Muscle layer of colon (tissue), 2 donors: ENCODE measurements around the gene AKR1B15.
"Not testable (repeated sequence)": the region's sequence is repeated elsewhere in the genome, so short reads cannot be mapped to it uniquely, and the experiment has no call there.

Source experiments
- H3K27ac ChIP-seq: one replicate; pipeline ENCODE4 v1.7.0; 2013; ENCODE audit warnings: low read depth, mild to moderate bottlenecking, low read length, moderate library complexity
- H3K27me3 ChIP-seq, 2 donors: one replicate each; pipeline ENCODE4 v1.7.0; 2013; ENCODE audit warnings: low read length in 2 of 2, mild to moderate bottlenecking in 2 of 2; ENCODE audit not compliant: insufficient read depth in 2 of 2, control insufficient read depth in 1 of 2
- H3K36me3 ChIP-seq: one replicate; pipeline ENCODE4 v1.7.0; 2013; ENCODE audit warnings: mild to moderate bottlenecking, low read length; ENCODE audit not compliant: insufficient read depth
- H3K4me1 ChIP-seq: one replicate; pipeline ENCODE4 v1.7.0; 2013; ENCODE audit warnings: mild to moderate bottlenecking, low read length; ENCODE audit not compliant: insufficient read depth
- H3K4me3 ChIP-seq, 2 donors: one replicate each; pipeline ENCODE4 v1.7.0; 2013; ENCODE audit warnings: low read length in 2 of 2, low read depth in 1 of 2, mild to moderate bottlenecking in 1 of 2, moderate library complexity in 1 of 2
- H3K9ac ChIP-seq: one replicate; pipeline ENCODE4 v1.7.0; 2013; ENCODE audit warnings: low read length
- H3K9me3 ChIP-seq: one replicate; pipeline ENCODE4 v1.7.0; 2013; ENCODE audit warnings: mild to moderate bottlenecking, low read length
- donor health status: abdominal sarcoma.
- donor health status: Adenocarcinoma of cecum.

The AKR1B15 gene

GRCh38 chr7:134514663-134515062, 34.2 kb upstream of the AKR1B15 start:
- Histone ChIP-seq H3K4me1 (peaks cover 3% of the 10 kb centered on the region), H3K36me3 (no peaks in the 10 kb centered on the region), H3K27ac (no peak overlapping the region), H3K9ac (no peak overlapping the region), H3K9me3 (no peaks in the 10 kb centered on the region), H3K4me3 (no peak overlapping the region), H3K27me3 (no peaks in the 10 kb centered on the region)

GRCh38 chr7:134515569-134516468, 33.1 kb upstream of the AKR1B15 start:
- H3K27me3 ChIP-seq: no peaks in the 10 kb centered on the region
- peaks cover 3% of the 10 kb centered on the region for H3K4me1 ChIP-seq
- H3K9ac ChIP-seq: no peak overlapping the region
- no peak overlapping the region for H3K4me3 ChIP-seq
- H3K9me3 ChIP-seq: no peaks in the 10 kb centered on the region
- H3K27ac ChIP-seq: no peak overlapping the region
- H3K36me3 ChIP-seq: no peaks in the 10 kb centered on the region

GRCh38 chr7:134520130-134520529, 28.8 kb upstream of the AKR1B15 start:
- Histone ChIP-seq H3K27me3 (no peaks in the 10 kb centered on the region), H3K9ac (no peak overlapping the region), H3K4me3 (no peak overlapping the region), H3K9me3 (no peaks in the 10 kb centered on the region), H3K36me3 (no peaks in the 10 kb centered on the region), H3K4me1 (no peaks in the 10 kb centered on the region), H3K27ac (no peak overlapping the region)

GRCh38 chr7:134522601-134523000, 26.3 kb upstream of the AKR1B15 start:
- Histone ChIP-seq H3K4me3 (no peak overlapping the region), H3K9me3 (no peaks in the 10 kb centered on the region), H3K27me3 (no peaks in the 10 kb centered on the region), H3K4me1 (no peaks in the 10 kb centered on the region), H3K27ac (no peak overlapping the region), H3K9ac (no peak overlapping the region), H3K36me3 (no peaks in the 10 kb centered on the region)

GRCh38 chr7:134525449-134525848, 23.5 kb upstream of the AKR1B15 start:
- not testable (repeated sequence) for H3K4me3 ChIP-seq, H3K36me3 ChIP-seq, H3K9me3 ChIP-seq, H3K9ac ChIP-seq, H3K27me3 ChIP-seq, H3K27ac ChIP-seq, H3K4me1 ChIP-seq

- not testable (repeated sequence) for H3K4me1 ChIP-seq, H3K27ac ChIP-seq, H3K4me3 ChIP-seq, H3K36me3 ChIP-seq, H3K27me3 ChIP-seq, H3K9ac ChIP-seq, H3K9me3 ChIP-seq
Observed at GRCh38 chr7:134526552-134527248, 22.2 kb upstream of the AKR1B15 start.

- Histone ChIP-seq H3K9me3 (no peaks in the 10 kb centered on the region), H3K4me3 (no peak overlapping the region), H3K27ac (no peak overlapping the region), H3K4me1 (no peaks in the 10 kb centered on the region), H3K27me3 (no peaks in the 10 kb centered on the region), H3K36me3 (no peaks in the 10 kb centered on the region), H3K9ac (no peak overlapping the region)
Observed at GRCh38 chr7:134527979-134528371, 20.9 kb upstream of the AKR1B15 start.

- H3K4me1 ChIP-seq: no peaks in the 10 kb centered on the region
- no peaks in the 10 kb centered on the region for H3K36me3 ChIP-seq
- H3K9ac ChIP-seq: no peak overlapping the region
- no peak overlapping the region for H3K27ac ChIP-seq
- H3K27me3 ChIP-seq: no peaks in the 10 kb centered on the region
- H3K4me3 ChIP-seq: no peak overlapping the region
- no peaks in the 10 kb centered on the region for H3K9me3 ChIP-seq
Observed at GRCh38 chr7:134528749-134529148, 20.2 kb upstream of the AKR1B15 start.

- no peak overlapping the region for H3K9ac ChIP-seq
- H3K4me3 ChIP-seq: no peak overlapping the region
- H3K27ac ChIP-seq: no peak overlapping the region
- no peaks in the 10 kb centered on the region for H3K9me3 ChIP-seq
- no peaks in the 10 kb centered on the region for H3K36me3 ChIP-seq
- no peaks in the 10 kb centered on the region for H3K4me1 ChIP-seq
- no peaks in the 10 kb centered on the region for H3K27me3 ChIP-seq
Observed at GRCh38 chr7:134530460-134530859, 18.4 kb upstream of the AKR1B15 start.

- no peaks in the 10 kb centered on the region for H3K36me3 ChIP-seq
- no peak overlapping the region for H3K9ac ChIP-seq
- no peaks in the 10 kb centered on the region for H3K27me3 ChIP-seq
- H3K4me3 ChIP-seq: no peak overlapping the region
- no peaks in the 10 kb centered on the region for H3K9me3 ChIP-seq
- no peaks in the 10 kb centered on the region for H3K4me1 ChIP-seq
- H3K27ac ChIP-seq: no peak overlapping the region
Observed at GRCh38 chr7:134532180-134532953, 16.5 kb upstream of the AKR1B15 start.

GRCh38 chr7:134532954-134533218, 16.0 kb upstream of the AKR1B15 start:
- Histone ChIP-seq H3K27me3 (no peaks in the 10 kb centered on the region), H3K4me1 (no peaks in the 10 kb centered on the region), H3K9me3 (no peaks in the 10 kb centered on the region), H3K27ac (no peak overlapping the region), H3K4me3 (no peak overlapping the region), H3K36me3 (no peaks in the 10 kb centered on the region), H3K9ac (no peak overlapping the region)
